ENCODE measurements around the gene EHD3.

Gene EHD3

GRCh38 chr2:31251018-31251417 lies 17.1 kb downstream of the EHD3 start:
- TF ChIP-seq CTCF (IDR thresholded peaks at IDR 0.05), result no peak
- TF ChIP-seq ZFX (IDR thresholded peaks at IDR 0.05; ENCODE audit: borderline replicate concordance), result no peak
- no peak overlapping the region for H3K27ac ChIP-seq

GRCh38 chr2:31251851-31252250 lies 17.9 kb downstream of the EHD3 start:
- H3K27ac ChIP-seq, result no peak overlapping the region
- TF ChIP-seq ZFX (IDR thresholded peaks at IDR 0.05; ENCODE audit: borderline replicate concordance), result no peak
- TF ChIP-seq CTCF (IDR thresholded peaks at IDR 0.05), result no peak

GRCh38 chr2:31253356-31254131 lies 19.6 kb downstream of the EHD3 start:
- H3K27ac ChIP-seq, result no peak overlapping the region
- no peak for TF ChIP-seq ZFX (IDR thresholded peaks at IDR 0.05; ENCODE audit: borderline replicate concordance)
- TF ChIP-seq CTCF (IDR thresholded peaks at IDR 0.05), result no peak

GRCh38 chr2:31254237-31255203 lies 20.6 kb downstream of the EHD3 start:
- H3K27ac ChIP-seq, result no peak overlapping the region
- no peak for TF ChIP-seq ZFX (IDR thresholded peaks at IDR 0.05; ENCODE audit: borderline replicate concordance)
- no peak for TF ChIP-seq CTCF (IDR thresholded peaks at IDR 0.05)

- TF ChIP-seq ZFX (IDR thresholded peaks at IDR 0.05; ENCODE audit: borderline replicate concordance), result no peak
- TF ChIP-seq CTCF (IDR thresholded peaks at IDR 0.05), result no peak
- no peak overlapping the region for H3K27ac ChIP-seq
Observed at GRCh38 chr2:31255911-31256571, 22.1 kb downstream of the EHD3 start.

- no peak overlapping the region for H3K27ac ChIP-seq
- TF ChIP-seq ZFX (IDR thresholded peaks at IDR 0.05; ENCODE audit: borderline replicate concordance) (no peak), CTCF (IDR thresholded peaks at IDR 0.05) (no peak)
Observed at GRCh38 chr2:31256611-31257382, 22.8 kb downstream of the EHD3 start.
